GM11168 (cell line): ENCODE results near the gene HOXA5.

Experiments used
- in situ Hi-C: fragments of 300-500 bp; cut with MboI; formaldehyde crosslinking; loops from one replicate; pipeline ENCODE4 v1.12.0; 2022; ENCODE audit warnings: low sequenced_read_pairs; ENCODE audit not compliant: unreplicated experiment

The HOXA5 gene

GRCh38 chr7:27173511-27173955, 30.1 kb upstream of the HOXA5 start:
- in situ Hi-C loops, result no loop called here

- in situ Hi-C loops, result no loop called here
Observed at GRCh38 chr7:27172823-27173510, 29.5 kb upstream of the HOXA5 start.

- in situ Hi-C loops, result no loop called here
Observed at GRCh38 chr7:27172315-27172774, 28.9 kb upstream of the HOXA5 start.

GRCh38 chr7:27171637-27172314, 28.3 kb upstream of the HOXA5 start:
- in situ Hi-C loops, result no loop called here

- in situ Hi-C loops, result no loop called here
Observed at GRCh38 chr7:27171325-27171636, 27.8 kb upstream of the HOXA5 start.

- in situ Hi-C loops, result no loop called here
Observed at GRCh38 chr7:27170426-27171324, 27.2 kb upstream of the HOXA5 start.

- in situ Hi-C loops, result no loop called here
Observed at GRCh38 chr7:27169658-27170425, 26.4 kb upstream of the HOXA5 start.

GRCh38 chr7:27168265-27168947, 24.9 kb upstream of the HOXA5 start:
- in situ Hi-C loops, result no loop called here

- in situ Hi-C loops, result no loop called here
Observed at GRCh38 chr7:27167916-27168264, 24.4 kb upstream of the HOXA5 start.

GRCh38 chr7:27166531-27167505, 23.3 kb upstream of the HOXA5 start:
- in situ Hi-C loops, result no loop called here

GRCh38 chr7:27165996-27166530, 22.6 kb upstream of the HOXA5 start:
- in situ Hi-C loops, result no loop called here

GRCh38 chr7:27165089-27165995, 21.9 kb upstream of the HOXA5 start, which contains the start of gene HOXA9:
HOXA9 (minus strand) TSS chr7:27165537; CDS start chr7:27165457, 80 bp downstream.
- in situ Hi-C loops, result no loop called here

GRCh38 chr7:27164367-27165088, 21.0 kb upstream of the HOXA5 start:
- in situ Hi-C loops, result no loop called here

GRCh38 chr7:27164045-27164366, 20.5 kb upstream of the HOXA5 start:
- in situ Hi-C loops, result no loop called here

- in situ Hi-C loops, result no loop called here
Observed at GRCh38 chr7:27163288-27164044, 20.0 kb upstream of the HOXA5 start.
